Measurements from ENCODE around the gene EPS8. TPM values are rescaled to one million over a fixed set of nuclear protein-coding genes. Genes with fewer than 3 reads are reported as not detected.

EPS8 gene
- total RNA-seq, 2 experiments from 2014 or later = 0.61 to 0.92 TPM

GRCh38 chr12:15788233-15789219 is 662 bp downstream of the EPS8 start:
- no peaks in the 10 kb centered on the region for H3K4me1 ChIP-seq (ENCODE audit: insufficient read depth, low read length, poor library complexity, severe bottlenecking)
- TF ChIP-seq EZH2phosphoT487 (IDR thresholded peaks at IDR 0.05; ENCODE audit: borderline replicate concordance, low read depth, low read length) (no peak), CTCF (conservative IDR thresholded peaks at IDR 0.05; ENCODE audit: low read length) (no peak)
- ChIA-PET POLR2A (no interaction called here), CTCF (ENCODE audit: unreplicated experiment) (no interaction called here)
- no peaks in the 10 kb centered on the region for H3K79me2 ChIP-seq (ENCODE audit: insufficient read depth, low read depth, low read length)
- BruUV-seq (replicated peaks) = no TSS peak
- DNase-seq (ENCODE audit: low spot score) = no peak
- no peaks in the 10 kb centered on the region for H3K9me2 ChIP-seq (ENCODE audit: insufficient read depth, low read length)
- intact Hi-C loops (cut with micrococcal nuclease; ENCODE audit: unreplicated experiment) = no loop called here
- no peaks in the 10 kb centered on the region for H3K36me3 ChIP-seq (ENCODE audit: insufficient read depth, low read length)
- H3K9me3 ChIP-seq (ENCODE audit: low read length) = no peaks in the 10 kb centered on the region
- H3K27ac ChIP-seq (ENCODE audit: low read depth, low read length, poor library complexity, severe bottlenecking) = no peak overlapping the region
- H3K4me2 ChIP-seq (ENCODE audit: low read length) = peak overlapping the region; percentile 58; the same call in 1 of the 2 replicates
- peak overlapping the region; percentile 37; the same call in 1 of the 2 replicates for H2AFZ ChIP-seq (ENCODE audit: low read length)
- H3K4me3 ChIP-seq (ENCODE audit: low read depth, low read length, poor library complexity, severe bottlenecking) = peak overlapping the region; percentile 58
- no peaks in the 10 kb centered on the region for H4K20me1 ChIP-seq (ENCODE audit: insufficient read depth, low read length)

- H3K9me2 ChIP-seq (ENCODE audit: insufficient read depth, low read length) = no peaks in the 10 kb centered on the region
- H4K20me1 ChIP-seq (ENCODE audit: insufficient read depth, low read length) = no peaks in the 10 kb centered on the region
- no peaks in the 10 kb centered on the region for H3K9me3 ChIP-seq (ENCODE audit: low read length)
- no TSS peak for BruUV-seq (replicated peaks)
- H3K4me1 ChIP-seq (ENCODE audit: insufficient read depth, low read length, poor library complexity, severe bottlenecking) = no peaks in the 10 kb centered on the region
- ChIA-PET POLR2A (no interaction called here), CTCF (ENCODE audit: unreplicated experiment) (no interaction called here)
- no peak for TF ChIP-seq CTCF (conservative IDR thresholded peaks at IDR 0.05; ENCODE audit: low read length)
- no peak for TF ChIP-seq EZH2phosphoT487 (IDR thresholded peaks at IDR 0.05; ENCODE audit: borderline replicate concordance, low read depth, low read length)
- H3K36me3 ChIP-seq (ENCODE audit: insufficient read depth, low read length) = no peaks in the 10 kb centered on the region
- no peak overlapping the region for H3K27ac ChIP-seq (ENCODE audit: low read depth, low read length, poor library complexity, severe bottlenecking)
- H2AFZ ChIP-seq (ENCODE audit: low read length) = no peak overlapping the region
- intact Hi-C loops (cut with micrococcal nuclease; ENCODE audit: unreplicated experiment) = no loop called here
- H3K4me3 ChIP-seq (ENCODE audit: low read depth, low read length, poor library complexity, severe bottlenecking) = no peak overlapping the region
- no peaks in the 10 kb centered on the region for H3K79me2 ChIP-seq (ENCODE audit: insufficient read depth, low read depth, low read length)
- DNase-seq (ENCODE audit: low spot score) = no peak
- H3K4me2 ChIP-seq (ENCODE audit: low read length) = no peak overlapping the region
Observed at GRCh38 chr12:15787778-15788177, 1.4 kb downstream of the EPS8 start.

- H3K4me3 ChIP-seq (ENCODE audit: low read depth, low read length, poor library complexity, severe bottlenecking) = no peak overlapping the region
- POLR2A ChIA-PET = no interaction called here
Observed at GRCh38 chr12:15786772-15787171, 2.4 kb downstream of the EPS8 start.

More at GRCh38 chr12:15786772-15787171, 2.4 kb downstream of the EPS8 start:
- CTCF ChIA-PET (ENCODE audit: unreplicated experiment) = no interaction called here
- BruUV-seq (replicated peaks) = no TSS peak
- no peaks in the 10 kb centered on the region for H3K79me2 ChIP-seq (ENCODE audit: insufficient read depth, low read depth, low read length)
- no peak overlapping the region for H3K27ac ChIP-seq (ENCODE audit: low read depth, low read length, poor library complexity, severe bottlenecking)
- no peaks in the 10 kb centered on the region for H3K9me3 ChIP-seq (ENCODE audit: low read length)
- no peaks in the 10 kb centered on the region for H4K20me1 ChIP-seq (ENCODE audit: insufficient read depth, low read length)
- H3K36me3 ChIP-seq (ENCODE audit: insufficient read depth, low read length) = no peaks in the 10 kb centered on the region
- intact Hi-C loops (cut with micrococcal nuclease; ENCODE audit: unreplicated experiment) = no loop called here
- TF ChIP-seq CTCF (conservative IDR thresholded peaks at IDR 0.05; ENCODE audit: low read length) (no peak), EZH2phosphoT487 (IDR thresholded peaks at IDR 0.05; ENCODE audit: borderline replicate concordance, low read depth, low read length) (no peak)
- no peak overlapping the region for H3K4me2 ChIP-seq (ENCODE audit: low read length)
- no peaks in the 10 kb centered on the region for H3K4me1 ChIP-seq (ENCODE audit: insufficient read depth, low read length, poor library complexity, severe bottlenecking)
- H3K9me2 ChIP-seq (ENCODE audit: insufficient read depth, low read length) = no peaks in the 10 kb centered on the region
- H2AFZ ChIP-seq (ENCODE audit: low read length) = no peak overlapping the region
- DNase-seq (ENCODE audit: low spot score) = no peak

Data from OCI-LY7 (cell line).